ES-I3 (cell line): ENCODE results near the gene C15orf39.
"Not testable (repeated sequence)": the region's sequence is repeated elsewhere in the genome, so short reads cannot be mapped to it uniquely, and the experiment has no call there.

Experiments used
- H3K36me3 ChIP-seq: 2 replicates; pipeline ENCODE4 v1.6.1; 2013; ENCODE audit warnings: mild to moderate bottlenecking, low read length, control low read depth, moderate library complexity; ENCODE audit not compliant: insufficient read depth
- H3K4me1 ChIP-seq: 2 replicates; pipeline ENCODE4 v1.6.1; 2013; ENCODE audit warnings: mild to moderate bottlenecking, control low read depth, low read length; ENCODE audit not compliant: insufficient read depth
- H3K9ac ChIP-seq: 2 replicates; pipeline ENCODE4 v1.6.1; 2013; ENCODE audit warnings: low read depth, mild to moderate bottlenecking, low read length, moderate library complexity
- H3K9me3 ChIP-seq: 2 replicates; pipeline ENCODE4 v1.6.1; 2013; ENCODE audit warnings: mild to moderate bottlenecking, low read length, moderate library complexity; ENCODE audit not compliant: control insufficient read depth, insufficient read depth

Gene C15orf39

GRCh38 chr15:75166489-75167063 lies 35.1 kb upstream of the C15orf39 start:
- H3K9me3 ChIP-seq, H3K4me1 ChIP-seq, H3K9ac ChIP-seq, H3K36me3 ChIP-seq: not testable (repeated sequence)

- H3K9me3 ChIP-seq: peaks cover 5% of the 10 kb centered on the region; the same call in 1 of the 2 replicates
- H3K9ac ChIP-seq: no peak overlapping the region
- peaks cover 7% of the 10 kb centered on the region; the same call in 1 of the 2 replicates for H3K4me1 ChIP-seq
- no peaks in the 10 kb centered on the region for H3K36me3 ChIP-seq
Measured at GRCh38 chr15:75167588-75168350, 33.9 kb upstream of the C15orf39 start.

GRCh38 chr15:75168374-75168773 lies 33.3 kb upstream of the C15orf39 start:
- H3K36me3 ChIP-seq: no peaks in the 10 kb centered on the region
- no peak overlapping the region for H3K9ac ChIP-seq
- peaks cover 7% of the 10 kb centered on the region; the same call in 1 of the 2 replicates for H3K4me1 ChIP-seq
- H3K9me3 ChIP-seq: peaks cover 5% of the 10 kb centered on the region; the same call in 1 of the 2 replicates

GRCh38 chr15:75170203-75170602 lies 31.5 kb upstream of the C15orf39 start:
- Histone ChIP-seq H3K4me1 (peaks cover 7% of the 10 kb centered on the region; the same call in 1 of the 2 replicates), H3K9ac (no peak overlapping the region), H3K36me3 (no peaks in the 10 kb centered on the region), H3K9me3 (peaks cover 5% of the 10 kb centered on the region; the same call in 1 of the 2 replicates)

GRCh38 chr15:75170711-75171341 lies 30.9 kb upstream of the C15orf39 start:
- Histone ChIP-seq H3K9me3 (peaks cover 5% of the 10 kb centered on the region; the same call in 1 of the 2 replicates), H3K4me1 (peaks cover 7% of the 10 kb centered on the region; the same call in 1 of the 2 replicates), H3K9ac (no peak overlapping the region), H3K36me3 (no peaks in the 10 kb centered on the region)

- no peaks in the 10 kb centered on the region for H3K36me3 ChIP-seq
- no peak overlapping the region for H3K9ac ChIP-seq
- peaks cover 5% of the 10 kb centered on the region; the same call in 1 of the 2 replicates for H3K9me3 ChIP-seq
- peaks cover 7% of the 10 kb centered on the region; the same call in 1 of the 2 replicates for H3K4me1 ChIP-seq
Measured at GRCh38 chr15:75171408-75171807, 30.3 kb upstream of the C15orf39 start.

- Histone ChIP-seq H3K36me3 (no peaks in the 10 kb centered on the region), H3K9ac (no peak overlapping the region), H3K9me3 (peaks cover 3% of the 10 kb centered on the region; the same call in 1 of the 2 replicates), H3K4me1 (peaks cover 9% of the 10 kb centered on the region; the same call in 1 of the 2 replicates)
Measured at GRCh38 chr15:75172284-75172820, 29.3 kb upstream of the C15orf39 start.

- peaks cover 18% of the 10 kb centered on the region for H3K4me1 ChIP-seq
- H3K9me3 ChIP-seq: 0 out of 2 replicates have a peak, but pooled peaks cover 3% of the 10 kb centered on the region
- H3K9ac ChIP-seq: no peak overlapping the region
- H3K36me3 ChIP-seq: no peaks in the 10 kb centered on the region
Measured at GRCh38 chr15:75174102-75174501, 27.6 kb upstream of the C15orf39 start.

- Histone ChIP-seq H3K4me1 (peaks cover 20% of the 10 kb centered on the region), H3K36me3 (no peaks in the 10 kb centered on the region), H3K9ac (no peak overlapping the region), H3K9me3 (peaks cover 2% of the 10 kb centered on the region; the same call in 1 of the 2 replicates)
Measured at GRCh38 chr15:75174729-75175128, 27.0 kb upstream of the C15orf39 start.

GRCh38 chr15:75176396-75176761 lies 25.3 kb upstream of the C15orf39 start:
- no peaks in the 10 kb centered on the region; the same call in 1 of the 2 replicates for H3K9me3 ChIP-seq
- peaks cover 21% of the 10 kb centered on the region for H3K4me1 ChIP-seq
- no peaks in the 10 kb centered on the region for H3K36me3 ChIP-seq
- no peak overlapping the region for H3K9ac ChIP-seq

- no peaks in the 10 kb centered on the region; the same call in 1 of the 2 replicates for H3K9me3 ChIP-seq
- 0 out of 2 replicates have a peak overlapping the region, but pooled peaks have one; percentile 23 for H3K9ac ChIP-seq
- H3K4me1 ChIP-seq: peaks cover 23% of the 10 kb centered on the region
- H3K36me3 ChIP-seq: no peaks in the 10 kb centered on the region
Measured at GRCh38 chr15:75177360-75178071, 24.2 kb upstream of the C15orf39 start.

- H3K36me3 ChIP-seq: no peaks in the 10 kb centered on the region
- peaks cover 27% of the 10 kb centered on the region for H3K4me1 ChIP-seq
- H3K9ac ChIP-seq: peak overlapping the region; percentile 48
Measured at GRCh38 chr15:75178171-75178937, 23.3 kb upstream of the C15orf39 start.

More at GRCh38 chr15:75178171-75178937, 23.3 kb upstream of the C15orf39 start:
- H3K9me3 ChIP-seq: no peaks in the 10 kb centered on the region; the same call in 1 of the 2 replicates
